Endothelial cell of umbilical vein (primary cell): ENCODE results near the gene KCNE3. TPM values are rescaled to one million over a fixed set of nuclear protein-coding genes. Genes with fewer than 3 reads are reported as not detected.

Experiments used
- BruUV-seq: library from RNA; stranded (reverse); fragments of 400-500 nt; replicated peaks from 2 replicates; lab custom pipeline; 2021; lab: Mats Ljungman, UMichigan
- CTCF ChIA-PET: fragments of 300-600, 350-600 bp; sonication (Branson Sonifier 250); formaldehyde crosslinking; loops from one replicate; lab custom pipeline; 2021; ENCODE audit warnings: antibody characterized with exemption, inconsistent platforms; lab: Charles Lee
- POLR2A ChIA-PET: fragments of 300-600, 350-600 bp; sonication (Branson Sonifier 250); formaldehyde crosslinking; loops from one replicate; lab custom pipeline; 2021; ENCODE audit warnings: antibody characterized with exemption, inconsistent platforms; lab: Charles Lee
- DNase-seq: peaks from one replicate; pipeline ENCODE4 v3.0.0-alpha.2; 2011; ENCODE audit warnings: low read depth, low spot score
- FAIRE-seq: peaks from 2 replicates; lab custom pipeline; 2011; peaks lifted over from hg19 to GRCh38; lab: Jason Lieb, UNC
- H2AFZ ChIP-seq: 2 replicates; pipeline ENCODE4 v1.6.0; 2012; ENCODE audit warnings: low read depth, low read length, control low read depth, inconsistent platforms
- H3K27ac ChIP-seq: 2 replicates; pipeline ENCODE4 v1.5.1; 2011; ENCODE audit warnings: low read depth, mild to moderate bottlenecking, control low read depth, low read length, moderate library complexity; ENCODE audit not compliant: insufficient read depth
- H3K27me3 ChIP-seq, 2 experiments: 2 replicates each; pipeline versions ENCODE4 v1.6.0 to v1.6.1; 2011; ENCODE audit warnings: low read length in 2 of 2, mixed read lengths in 1 of 2; ENCODE audit not compliant: control insufficient read depth in 2 of 2, insufficient read depth in 2 of 2
- H3K36me3 ChIP-seq, 2 experiments: 2 replicates in 1 of 2; 3 replicates in 1 of 2; pipeline ENCODE4 v1.5.1; 2011; ENCODE audit warnings: low read length in 2 of 2, mild to moderate bottlenecking in 1 of 2, moderate library complexity in 1 of 2; ENCODE audit not compliant: control insufficient read depth in 2 of 2, insufficient read depth in 2 of 2; ENCODE audit errors: extremely low read depth in 1 of 2
- H3K4me1 ChIP-seq: 3 replicates; pipeline ENCODE4 v1.5.1; 2011; ENCODE audit warnings: mild to moderate bottlenecking, low read length; ENCODE audit not compliant: control insufficient read depth, insufficient read depth; ENCODE audit errors: extremely low read depth
- H3K4me2 ChIP-seq: 2 replicates; pipeline ENCODE4 v1.6.1; 2011; ENCODE audit warnings: low read length, control low read depth, mixed read lengths; ENCODE audit not compliant: insufficient read depth
- H3K4me3 ChIP-seq, 3 experiments: fragments of 200-600 bp in 1 of 3; sonication (generic), shearing (Covaris generic) in 1 of 3; replicated peaks in 1 of 3; 2 replicates each; pipeline ENCODE4 v1.5.1; 2011 to 2016; ENCODE audit warnings: control low read depth in 3 of 3, low read length in 3 of 3, mild to moderate bottlenecking in 2 of 3, inconsistent platforms in 1 of 3, low read depth in 1 of 3, moderate library complexity in 1 of 3; ENCODE audit not compliant: insufficient read depth in 1 of 3
- H3K79me2 ChIP-seq: 2 replicates; pipeline ENCODE4 v1.6.0; 2012; ENCODE audit warnings: low read length, inconsistent platforms; ENCODE audit not compliant: control insufficient read depth, insufficient read depth
- H3K9ac ChIP-seq: replicated peaks from 2 replicates; pipeline ENCODE3; 2011; ENCODE audit warnings: low read length, control low read depth; ENCODE audit not compliant: insufficient read depth; ENCODE audit errors: extremely low read depth
- H3K9me1 ChIP-seq: replicated peaks from 3 replicates; pipeline ENCODE4 v1.6.0; 2011; ENCODE audit warnings: mild to moderate bottlenecking, low read length; ENCODE audit not compliant: control insufficient read depth, insufficient read depth; ENCODE audit errors: extremely low read depth
- H3K9me3 ChIP-seq: replicated peaks from 2 replicates; pipeline ENCODE4 v1.5.1; 2012; ENCODE audit warnings: low read length, inconsistent platforms; ENCODE audit not compliant: control insufficient read depth, insufficient read depth
- H4K20me1 ChIP-seq: replicated peaks from 2 replicates; pipeline ENCODE3; 2011; ENCODE audit warnings: mild to moderate bottlenecking, low read length; ENCODE audit not compliant: control insufficient read depth, insufficient read depth; ENCODE audit errors: extremely low read depth
- EZH2 ChIP-seq: IDR thresholded peaks from 2 replicates; pipeline ENCODE4 v1.6.1; 2012; ENCODE audit warnings: borderline replicate concordance, low read depth, mild to moderate bottlenecking, moderate library complexity, low read length, inconsistent platforms; ENCODE audit not compliant: severe bottlenecking
- FOS ChIP-seq: IDR thresholded peaks from 2 replicates; pipeline ENCODE4 v1.6.1; 2011; ENCODE audit warnings: mild to moderate bottlenecking, low read length, moderate library complexity, borderline replicate concordance; ENCODE audit not compliant: insufficient read depth
- GATA2 ChIP-seq: IDR thresholded peaks from 2 replicates; pipeline ENCODE4 v1.7.0; 2011; ENCODE audit warnings: low read depth, mild to moderate bottlenecking, moderate library complexity, mixed read lengths, low read length; ENCODE audit not compliant: insufficient read length, insufficient read depth
- JUN ChIP-seq: IDR thresholded peaks from 2 replicates; pipeline ENCODE4 v1.6.1; 2011; ENCODE audit warnings: borderline replicate concordance, low read depth; ENCODE audit not compliant: insufficient read length, insufficient read depth
- MYC ChIP-seq: IDR thresholded peaks from one replicate; pipeline ENCODE4 v1.6.1; 2011; ENCODE audit warnings: mild to moderate bottlenecking, low read depth, low read length
- POLR2A ChIP-seq: IDR thresholded peaks from 2 replicates; pipeline ENCODE4 v1.6.1; 2012; ENCODE audit warnings: low read depth, mild to moderate bottlenecking, control low read depth, low read length
- POLR2AphosphoS5 ChIP-seq: IDR thresholded peaks from 2 replicates; pipeline ENCODE4 v1.6.1; 2012; ENCODE audit warnings: low read depth, mild to moderate bottlenecking, control low read depth, low read length, moderate library complexity; ENCODE audit not compliant: insufficient read depth
- dilution Hi-C: fragments of 300-500 bp; cut with MboI; formaldehyde crosslinking; loops from one replicate; pipeline ENCODE4 v1.15.0; 2019; ENCODE audit warnings: low sequenced_read_pairs; ENCODE audit not compliant: extremely low pct_ligation_motif_present
- intact Hi-C: fragments of 100-400 bp; cut with micrococcal nuclease; formaldehyde crosslinking; loops from one replicate; pipeline ENCODE4 v1.10.0; 2022
- polyA plus RNA-seq, 4 experiments: library from polyadenylated mRNA; depleted of rRNA in 3 of 4; stranded (reverse) in 3 of 4; unstranded in 1 of 4; fragments of >200 nt; gene quantifications; 2 replicates each; pipeline versions ENCODE4 v1.2.1 to v1.2.3, GENCODE V29; 2011 to 2012; ENCODE audit warnings: missing spikeins in 1 of 4
- total RNA-seq: library from RNA; stranded (reverse); gene quantifications from 2 replicates; pipeline ENCODE4 v1.2.3, GENCODE V29; 2021
- TF ChIP-seq, protein P1 (sequence below), 2 donors: IDR thresholded peaks; 1 replicate in 1 of 2; 2 replicates in 1 of 2; pipeline ENCODE4 v1.5.1; 2011; ENCODE audit warnings: low read length in 2 of 2, mild to moderate bottlenecking in 2 of 2, moderate library complexity in 2 of 2, control low read depth in 1 of 2, inconsistent platforms in 1 of 2, low read depth in 1 of 2; ENCODE audit not compliant: insufficient read depth in 1 of 2; ENCODE audit errors: extremely low read depth in 1 of 2
- TF ChIP-seq, protein P2 (sequence below): IDR thresholded peaks from 2 replicates; pipeline ENCODE4 v1.6.1; 2011; ENCODE audit not compliant: insufficient read depth, insufficient read length

Gene KCNE3
- total and polyA plus RNA-seq, 2 donors (not counting 3 experiments of a cell fraction or from before 2014, with no cell fraction given): 0.97 to 2.2 TPM

DNA sequence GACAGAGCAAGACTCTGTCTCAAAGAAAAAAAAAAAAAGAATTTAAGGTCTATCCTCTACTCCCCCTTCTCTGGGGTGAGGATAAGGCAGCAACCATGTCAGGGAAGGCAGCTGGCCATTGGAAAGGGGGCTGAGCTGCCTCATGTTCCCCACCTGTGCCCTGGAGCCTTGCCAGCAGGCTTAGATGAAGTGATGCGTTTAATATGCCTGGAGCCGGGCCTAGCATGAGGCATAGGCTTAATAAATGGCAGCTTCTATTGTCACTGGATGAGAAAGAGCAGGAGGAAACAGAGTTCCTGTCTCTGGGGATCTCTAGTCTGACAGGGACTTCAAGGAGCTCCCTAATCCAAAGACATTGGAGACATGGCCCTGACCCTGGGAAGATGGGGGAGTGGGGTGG is 3.2 kb upstream of the KCNE3 start:
- ChIA-PET CTCF (interaction anchor here (2.1 to 2.2 kb wide), 2 partner anchors 18 to 21 kb away, joined by 7 to 13 read pairs; no protein-coding TSS in a partner anchor), POLR2A (no interaction called here)
- dilution Hi-C loops: loop anchor here (10.0 kb wide), 1 partner anchor 404 kb away; no protein-coding TSS in a partner anchor
- no peak overlapping the region for H3K27ac ChIP-seq
- no peak overlapping the region for H3K4me3 ChIP-seq
- no peak overlapping the region for H2AFZ ChIP-seq
- intact Hi-C loops: no loop called here
- no peaks in the 10 kb centered on the region for H3K79me2 ChIP-seq
- TF ChIP-seq, protein P1, sequence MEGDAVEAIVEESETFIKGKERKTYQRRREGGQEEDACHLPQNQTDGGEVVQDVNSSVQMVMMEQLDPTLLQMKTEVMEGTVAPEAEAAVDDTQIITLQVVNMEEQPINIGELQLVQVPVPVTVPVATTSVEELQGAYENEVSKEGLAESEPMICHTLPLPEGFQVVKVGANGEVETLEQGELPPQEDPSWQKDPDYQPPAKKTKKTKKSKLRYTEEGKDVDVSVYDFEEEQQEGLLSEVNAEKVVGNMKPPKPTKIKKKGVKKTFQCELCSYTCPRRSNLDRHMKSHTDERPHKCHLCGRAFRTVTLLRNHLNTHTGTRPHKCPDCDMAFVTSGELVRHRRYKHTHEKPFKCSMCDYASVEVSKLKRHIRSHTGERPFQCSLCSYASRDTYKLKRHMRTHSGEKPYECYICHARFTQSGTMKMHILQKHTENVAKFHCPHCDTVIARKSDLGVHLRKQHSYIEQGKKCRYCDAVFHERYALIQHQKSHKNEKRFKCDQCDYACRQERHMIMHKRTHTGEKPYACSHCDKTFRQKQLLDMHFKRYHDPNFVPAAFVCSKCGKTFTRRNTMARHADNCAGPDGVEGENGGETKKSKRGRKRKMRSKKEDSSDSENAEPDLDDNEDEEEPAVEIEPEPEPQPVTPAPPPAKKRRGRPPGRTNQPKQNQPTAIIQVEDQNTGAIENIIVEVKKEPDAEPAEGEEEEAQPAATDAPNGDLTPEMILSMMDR (IDR thresholded peaks at IDR 0.05; ENCODE audit: extremely low read depth in 1 of 2, insufficient read depth in 1 of 2, low read depth in 1 of 2, low read length in 2 of 2): no peak
- TF ChIP-seq, protein P2, sequence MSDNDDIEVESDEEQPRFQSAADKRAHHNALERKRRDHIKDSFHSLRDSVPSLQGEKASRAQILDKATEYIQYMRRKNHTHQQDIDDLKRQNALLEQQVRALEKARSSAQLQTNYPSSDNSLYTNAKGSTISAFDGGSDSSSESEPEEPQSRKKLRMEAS: no peak
- TF ChIP-seq POLR2AphosphoS5: no peak
- no peak for TF ChIP-seq EZH2
- no peak for TF ChIP-seq FOS
- TF ChIP-seq MYC: no peak
- TF ChIP-seq GATA2: no peak
- no peak for TF ChIP-seq POLR2A
- TF ChIP-seq JUN: no peak
- H3K9me1 ChIP-seq: no peaks in the 10 kb centered on the region
- no peak for DNase-seq
- H3K4me1 ChIP-seq: peaks cover 7% of the 10 kb centered on the region
- H3K9me3 ChIP-seq: no peaks in the 10 kb centered on the region
- no peak for FAIRE-seq
- no peaks in the 10 kb centered on the region for H3K36me3 ChIP-seq
- BruUV-seq: no TSS peak
- no peak overlapping the region for H3K4me2 ChIP-seq
- H3K9ac ChIP-seq: no peak overlapping the region
- H4K20me1 ChIP-seq: no peaks in the 10 kb centered on the region
- peaks cover 12 to 13% of the 10 kb centered on the region in 2 experiments for H3K27me3 ChIP-seq
